Measurements from ENCODE around the gene KIF14. TPM values are rescaled to one million over a fixed set of nuclear protein-coding genes. Genes with fewer than 3 reads are reported as not detected.
A peak's percentile ranks its signal among the peaks of the same experiment; 100 is the strongest.

KIF14 gene
- total and polyA plus RNA-seq, 2 of the 13 experiments (the other 11 are each of a cell fraction or from before 2014, with no cell fraction given): 3.3 to 11.2 TPM

GRCh38 chr1:200669314-200670241, 49.0 kb upstream of the KIF14 start, which contains the start of gene DDX59 (continued):
- TF ChIP-seq ZNF772 (CRISPR knock-in tag; IDR thresholded peaks at IDR 0.05) (peak; percentile 61; the same call in 1 of the 2 replicates), WIZ (CRISPR knock-in tag; IDR thresholded peaks at IDR 0.05) (no peak; the same call in 1 of the 2 replicates), SATB2 (CRISPR knock-in tag; IDR thresholded peaks at IDR 0.05) (no peak), SAFB2 (CRISPR knock-in tag; IDR thresholded peaks at IDR 0.05; ENCODE audit: borderline replicate concordance, low read depth) (peak; percentile 34; the same call in 1 of the 2 replicates), ZNF280D (CRISPR knock-in tag; IDR thresholded peaks at IDR 0.05) (no peak), NFE2 (CRISPR knock-in tag; IDR thresholded peaks at IDR 0.05) (no peak), ZNF574 (CRISPR knock-in tag; IDR thresholded peaks at IDR 0.05) (peak; percentile 77), ZNF672 (CRISPR knock-in tag; IDR thresholded peaks at IDR 0.05) (no peak), FOXM1 (CRISPR knock-in tag; IDR thresholded peaks at IDR 0.05) (no peak), GFI1 (CRISPR knock-in tag; IDR thresholded peaks at IDR 0.05; ENCODE audit: borderline replicate concordance) (peak; percentile 48; the same call in 1 of the 2 replicates), SAP130 (CRISPR knock-in tag; IDR thresholded peaks at IDR 0.05; ENCODE audit: low read depth) (peak; percentile 87), CAMTA2 (CRISPR knock-in tag; IDR thresholded peaks at IDR 0.05; ENCODE audit: borderline replicate concordance) (peak; percentile 26; the same call in 1 of the 2 replicates), SPEN (CRISPR knock-in tag; IDR thresholded peaks at IDR 0.05; ENCODE audit: low read depth) (peak; percentile 93), ZNF264 (CRISPR knock-in tag; IDR thresholded peaks at IDR 0.05) (0 out of 2 replicates have a peak, but pooled peaks have one; percentile 49), ZNF784 (CRISPR knock-in tag; IDR thresholded peaks at IDR 0.05; ENCODE audit: borderline replicate concordance) (peak; percentile 85; the same call in 1 of the 2 replicates), GRHL1 (CRISPR knock-in tag; conservative IDR thresholded peaks at IDR 0.05) (no peak), ZBTB33 (CRISPR knock-in tag; IDR thresholded peaks at IDR 0.05) (no peak)
